ENCODE measurements around the gene VSTM4.

VSTM4 gene

DNA sequence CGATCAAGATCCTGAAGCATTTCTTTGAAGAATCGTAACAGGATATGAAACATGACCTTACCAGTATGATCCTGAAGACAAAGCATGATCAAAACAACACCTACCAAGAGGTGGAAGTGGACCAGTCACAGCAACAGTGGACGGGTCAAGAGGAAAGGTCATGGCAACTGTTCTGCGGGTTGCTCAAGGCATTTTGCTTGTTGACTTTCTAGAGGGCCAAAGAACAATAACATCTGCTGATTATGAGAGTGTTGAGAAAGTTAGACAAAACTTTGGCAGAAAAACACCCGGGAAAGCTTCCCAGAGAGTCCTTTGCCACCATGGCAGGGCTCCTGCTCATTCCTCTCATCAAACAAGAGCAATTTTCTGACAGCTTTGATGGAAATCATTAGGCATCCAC is 110.1 kb downstream of the VSTM4 start:
- TF ChIP-seq ZBTB7A (IDR thresholded peaks at IDR 0.05; ENCODE audit: low read depth): no peak
- TF ChIP-seq, protein P1, sequence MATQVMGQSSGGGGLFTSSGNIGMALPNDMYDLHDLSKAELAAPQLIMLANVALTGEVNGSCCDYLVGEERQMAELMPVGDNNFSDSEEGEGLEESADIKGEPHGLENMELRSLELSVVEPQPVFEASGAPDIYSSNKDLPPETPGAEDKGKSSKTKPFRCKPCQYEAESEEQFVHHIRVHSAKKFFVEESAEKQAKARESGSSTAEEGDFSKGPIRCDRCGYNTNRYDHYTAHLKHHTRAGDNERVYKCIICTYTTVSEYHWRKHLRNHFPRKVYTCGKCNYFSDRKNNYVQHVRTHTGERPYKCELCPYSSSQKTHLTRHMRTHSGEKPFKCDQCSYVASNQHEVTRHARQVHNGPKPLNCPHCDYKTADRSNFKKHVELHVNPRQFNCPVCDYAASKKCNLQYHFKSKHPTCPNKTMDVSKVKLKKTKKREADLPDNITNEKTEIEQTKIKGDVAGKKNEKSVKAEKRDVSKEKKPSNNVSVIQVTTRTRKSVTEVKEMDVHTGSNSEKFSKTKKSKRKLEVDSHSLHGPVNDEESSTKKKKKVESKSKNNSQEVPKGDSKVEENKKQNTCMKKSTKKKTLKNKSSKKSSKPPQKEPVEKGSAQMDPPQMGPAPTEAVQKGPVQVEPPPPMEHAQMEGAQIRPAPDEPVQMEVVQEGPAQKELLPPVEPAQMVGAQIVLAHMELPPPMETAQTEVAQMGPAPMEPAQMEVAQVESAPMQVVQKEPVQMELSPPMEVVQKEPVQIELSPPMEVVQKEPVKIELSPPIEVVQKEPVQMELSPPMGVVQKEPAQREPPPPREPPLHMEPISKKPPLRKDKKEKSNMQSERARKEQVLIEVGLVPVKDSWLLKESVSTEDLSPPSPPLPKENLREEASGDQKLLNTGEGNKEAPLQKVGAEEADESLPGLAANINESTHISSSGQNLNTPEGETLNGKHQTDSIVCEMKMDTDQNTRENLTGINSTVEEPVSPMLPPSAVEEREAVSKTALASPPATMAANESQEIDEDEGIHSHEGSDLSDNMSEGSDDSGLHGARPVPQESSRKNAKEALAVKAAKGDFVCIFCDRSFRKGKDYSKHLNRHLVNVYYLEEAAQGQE (IDR thresholded peaks at IDR 0.05; ENCODE audit: low read depth): no peak
- no peak for TF ChIP-seq FOXM1 (IDR thresholded peaks at IDR 0.05; ENCODE audit: borderline replicate concordance, low read depth)

DNA sequence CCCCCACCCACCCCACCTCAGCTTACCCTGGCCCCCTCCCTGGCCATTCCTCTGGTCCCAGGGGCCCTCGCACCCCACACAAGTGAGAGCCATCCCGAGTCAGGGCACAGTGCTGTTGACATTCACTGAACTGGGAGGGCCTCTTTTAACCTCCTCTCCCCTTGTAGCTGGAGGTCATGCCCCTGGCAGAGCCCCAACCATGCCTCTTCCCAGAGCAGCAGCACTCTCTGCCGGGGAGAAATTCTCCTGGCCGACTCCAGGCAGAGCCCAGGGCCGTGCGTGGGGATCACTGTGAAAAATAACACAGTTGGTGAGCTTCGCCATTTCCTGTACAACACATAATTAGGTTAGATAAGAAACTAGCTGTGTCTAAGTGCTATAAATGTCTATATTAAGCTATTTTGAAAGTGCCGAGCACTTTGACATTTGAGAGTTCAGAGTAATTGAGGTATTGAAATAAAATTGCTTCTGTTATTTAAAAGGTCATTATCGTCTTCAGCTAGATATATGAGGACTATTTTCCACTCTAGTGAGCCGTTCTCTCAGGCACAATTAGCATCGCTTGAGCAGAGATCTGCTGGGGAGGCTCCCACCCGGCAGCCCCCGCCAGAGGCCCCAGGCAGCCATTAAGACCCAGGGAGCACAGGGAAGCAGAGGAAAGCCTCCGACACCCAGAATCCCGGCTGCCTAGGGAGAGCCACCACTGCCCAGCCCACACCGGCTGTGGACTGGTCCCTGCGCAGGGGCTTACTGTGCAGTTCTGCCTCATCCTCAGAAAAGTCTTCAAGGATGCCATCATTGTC is 113.3 kb downstream of the VSTM4 start:
- TF ChIP-seq RAD21 (IDR thresholded peaks at IDR 0.05; ENCODE audit: low read depth) (no peak), TAF1 (IDR thresholded peaks at IDR 0.05; ENCODE audit: low read depth) (no peak), EGR1 (IDR thresholded peaks at IDR 0.05) (no peak), CEBPB (IDR thresholded peaks at IDR 0.05) (no peak)
- TF ChIP-seq, protein P2, sequence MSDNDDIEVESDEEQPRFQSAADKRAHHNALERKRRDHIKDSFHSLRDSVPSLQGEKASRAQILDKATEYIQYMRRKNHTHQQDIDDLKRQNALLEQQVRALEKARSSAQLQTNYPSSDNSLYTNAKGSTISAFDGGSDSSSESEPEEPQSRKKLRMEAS (IDR thresholded peaks at IDR 0.05): no peak
- TF ChIP-seq, protein P1 (IDR thresholded peaks at IDR 0.05; ENCODE audit: low read depth): no peak

DNA sequence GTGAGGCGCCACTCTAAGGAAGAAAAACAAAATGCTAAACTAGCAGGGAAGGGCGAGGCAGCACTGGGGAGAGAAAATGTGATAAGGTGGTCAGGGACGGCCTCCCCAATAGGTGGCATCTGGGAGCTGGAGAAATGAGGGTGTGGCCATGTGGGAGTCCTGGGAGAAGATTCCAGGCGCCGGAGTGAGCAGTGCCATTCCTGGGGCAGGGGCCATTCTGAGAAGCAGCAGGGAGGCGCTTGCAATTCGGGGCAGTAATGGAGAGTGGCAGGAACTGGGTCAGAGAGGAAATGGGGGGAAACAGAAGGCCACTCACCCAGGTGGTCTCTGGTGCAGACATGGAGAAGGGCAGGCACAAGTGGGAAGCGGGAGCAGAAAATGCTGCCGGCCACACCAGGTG is 113.9 kb downstream of the VSTM4 start:
- TF ChIP-seq FOXM1 (IDR thresholded peaks at IDR 0.05; ENCODE audit: borderline replicate concordance, low read depth) (no peak), EP300 (IDR thresholded peaks at IDR 0.05; ENCODE audit: borderline replicate concordance) (no peak), EGR1 (IDR thresholded peaks at IDR 0.05) (no peak), TEAD4 (IDR thresholded peaks at IDR 0.05) (no peak), CEBPB (IDR thresholded peaks at IDR 0.05) (no peak), RAD21 (IDR thresholded peaks at IDR 0.05; ENCODE audit: low read depth) (peak; percentile 39; the same call in 1 of the 2 replicates), TCF12 (IDR thresholded peaks at IDR 0.05; ENCODE audit: low read depth) (no peak)
- TF ChIP-seq, protein P3, sequence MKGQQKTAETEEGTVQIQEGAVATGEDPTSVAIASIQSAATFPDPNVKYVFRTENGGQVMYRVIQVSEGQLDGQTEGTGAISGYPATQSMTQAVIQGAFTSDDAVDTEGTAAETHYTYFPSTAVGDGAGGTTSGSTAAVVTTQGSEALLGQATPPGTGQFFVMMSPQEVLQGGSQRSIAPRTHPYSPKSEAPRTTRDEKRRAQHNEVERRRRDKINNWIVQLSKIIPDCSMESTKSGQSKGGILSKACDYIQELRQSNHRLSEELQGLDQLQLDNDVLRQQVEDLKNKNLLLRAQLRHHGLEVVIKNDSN (IDR thresholded peaks at IDR 0.05): no peak

DNA sequence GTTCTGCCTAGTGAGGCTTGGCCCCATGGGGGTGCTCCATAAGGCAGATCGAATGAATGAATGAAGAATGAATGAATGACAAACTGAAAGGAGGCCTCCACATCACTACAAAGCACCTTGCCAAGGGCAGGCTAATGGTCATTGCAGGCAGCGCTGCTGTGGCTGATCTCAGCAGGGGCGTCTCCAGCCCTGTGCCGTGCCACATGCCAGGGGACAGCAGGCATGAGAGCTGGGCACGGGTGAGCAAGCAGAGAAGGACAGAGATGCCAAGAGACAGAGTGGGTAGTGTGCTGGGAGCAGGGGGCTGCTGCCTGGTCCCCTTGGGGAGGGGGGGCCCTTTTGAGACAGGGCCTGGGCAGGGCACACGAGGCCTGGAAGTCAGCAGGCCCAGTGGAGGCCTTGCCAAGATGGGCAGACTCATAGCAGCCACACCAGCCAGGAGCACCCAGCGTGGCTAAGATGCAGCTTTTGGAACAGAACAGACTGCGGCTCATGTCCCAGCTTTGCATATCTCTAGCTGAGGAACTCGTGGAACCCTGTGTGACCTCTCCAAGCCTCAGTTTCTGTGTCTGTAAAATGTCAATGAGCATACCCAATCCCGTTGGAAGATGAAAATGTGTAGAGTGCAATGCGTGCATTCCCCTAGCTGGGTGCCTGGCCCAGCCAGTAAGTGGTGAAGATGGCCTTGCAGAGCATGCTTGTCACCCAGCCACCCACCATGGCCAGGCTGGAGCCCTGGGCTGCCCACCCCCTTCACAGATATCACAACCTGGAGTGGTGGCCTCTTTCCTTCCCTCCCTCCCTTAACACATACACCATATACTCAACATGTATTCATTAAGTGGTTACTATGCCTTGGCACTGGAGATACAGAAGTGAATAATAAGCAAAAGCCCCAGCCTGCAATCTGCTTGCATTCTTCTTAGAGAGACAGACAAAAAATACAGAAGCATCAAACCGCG is 114.6 kb downstream of the VSTM4 start:
- TF ChIP-seq TEAD4 (IDR thresholded peaks at IDR 0.05): no peak
- TF ChIP-seq CREB1 (IDR thresholded peaks at IDR 0.05; ENCODE audit: low read depth): no peak
- no peak for TF ChIP-seq FOXM1 (IDR thresholded peaks at IDR 0.05; ENCODE audit: borderline replicate concordance, low read depth)
- no peak for TF ChIP-seq NFIC (IDR thresholded peaks at IDR 0.05)

DNA sequence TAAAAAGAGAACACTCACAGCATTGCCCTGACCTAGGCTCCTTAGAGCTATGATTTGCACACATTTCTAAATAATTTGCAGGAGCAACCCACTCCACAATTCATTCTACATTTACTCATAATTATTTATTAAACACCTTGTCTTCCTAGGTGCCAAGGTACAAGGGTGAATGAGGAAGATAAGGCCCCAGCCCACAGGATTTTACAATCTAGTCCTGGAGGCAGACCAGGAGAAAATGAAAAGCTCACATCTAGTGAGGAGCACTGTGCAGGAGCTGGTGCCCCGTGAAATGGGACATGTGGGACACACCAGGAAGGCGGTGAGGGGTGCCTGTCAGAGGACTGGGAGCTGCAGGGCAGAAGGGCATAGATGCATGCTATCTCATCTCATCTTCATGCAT is 116.0 kb downstream of the VSTM4 start:
- no peak for TF ChIP-seq TEAD4 (IDR thresholded peaks at IDR 0.05)
- no peak for TF ChIP-seq NFIC (IDR thresholded peaks at IDR 0.05)
- TF ChIP-seq YY1 (IDR thresholded peaks at IDR 0.05; ENCODE audit: low read depth): no peak
- no peak for TF ChIP-seq CEBPB (IDR thresholded peaks at IDR 0.05)
- TF ChIP-seq RAD21 (IDR thresholded peaks at IDR 0.05; ENCODE audit: low read depth): no peak
- TF ChIP-seq, protein P3 (IDR thresholded peaks at IDR 0.05): no peak
- TF ChIP-seq ZBTB7A (IDR thresholded peaks at IDR 0.05; ENCODE audit: low read depth): no peak
- TF ChIP-seq TAF1 (IDR thresholded peaks at IDR 0.05; ENCODE audit: low read depth): no peak
- no peak for TF ChIP-seq TCF12 (IDR thresholded peaks at IDR 0.05; ENCODE audit: low read depth)
- TF ChIP-seq, protein P1 (IDR thresholded peaks at IDR 0.05; ENCODE audit: low read depth): no peak
- no peak for TF ChIP-seq EP300 (IDR thresholded peaks at IDR 0.05; ENCODE audit: borderline replicate concordance)
- no peak for TF ChIP-seq EGR1 (IDR thresholded peaks at IDR 0.05)
- TF ChIP-seq CREB1 (IDR thresholded peaks at IDR 0.05; ENCODE audit: low read depth): no peak
- TF ChIP-seq FOXM1 (IDR thresholded peaks at IDR 0.05; ENCODE audit: borderline replicate concordance, low read depth): no peak

All from Ishikawa (cell line).